ENCODE data around the gene MYH8. TPM values are rescaled to one million over a fixed set of nuclear protein-coding genes. Genes with fewer than 3 reads are reported as not detected.
A peak's percentile ranks its signal among the peaks of the same experiment; 100 is the strongest.

Gene MYH8
- total and polyA plus RNA-seq, 9 of the 15 experiments (the other 6 are each of a cell fraction or from before 2014, with no cell fraction given), result 0.01 to 0.05 (median 0.03) TPM; not detected in 6

- TF ChIP-seq, protein P1, sequence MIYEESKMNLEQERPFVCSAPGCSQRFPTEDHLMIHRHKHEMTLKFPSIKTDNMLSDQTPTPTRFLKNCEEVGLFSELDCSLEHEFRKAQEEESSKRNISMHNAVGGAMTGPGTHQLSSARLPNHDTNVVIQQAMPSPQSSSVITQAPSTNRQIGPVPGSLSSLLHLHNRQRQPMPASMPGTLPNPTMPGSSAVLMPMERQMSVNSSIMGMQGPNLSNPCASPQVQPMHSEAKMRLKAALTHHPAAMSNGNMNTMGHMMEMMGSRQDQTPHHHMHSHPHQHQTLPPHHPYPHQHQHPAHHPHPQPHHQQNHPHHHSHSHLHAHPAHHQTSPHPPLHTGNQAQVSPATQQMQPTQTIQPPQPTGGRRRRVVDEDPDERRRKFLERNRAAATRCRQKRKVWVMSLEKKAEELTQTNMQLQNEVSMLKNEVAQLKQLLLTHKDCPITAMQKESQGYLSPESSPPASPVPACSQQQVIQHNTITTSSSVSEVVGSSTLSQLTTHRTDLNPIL (CRISPR knock-in tag; IDR thresholded peaks at IDR 0.05), result no peak
Observed at GRCh38 chr17:10352893-10353292, 68.9 kb downstream of the MYH8 start (continued).

GRCh38 chr17:10349403-10349802 lies 72.3 kb downstream of the MYH8 start:
- Histone ChIP-seq H3K4me2 (ENCODE audit: insufficient read depth, low read length) (no peak overlapping the region), H3K4me3 (no peak overlapping the region), H3K36me3 (ENCODE audit: control insufficient read depth, insufficient read depth, low read length) (no peaks in the 10 kb centered on the region), H3K9me3 (replicated peaks; ENCODE audit: control insufficient read depth, insufficient read depth, low read depth, low read length) (no peaks in the 10 kb centered on the region), H3K27me3 (ENCODE audit: control insufficient read depth in 2 of 2, insufficient read depth in 2 of 2, low read length in 2 of 2) (no peaks in the 10 kb centered on the region), H4K20me1 (replicated peaks; ENCODE audit: control insufficient read depth, insufficient read depth, low read length) (no peaks in the 10 kb centered on the region), H3K9me1 (ENCODE audit: control insufficient read depth, insufficient read depth, low read length) (no peaks in the 10 kb centered on the region), H3K27ac (ENCODE audit: extremely low read depth, low read depth, low read length) (no peak overlapping the region), H2AFZ (ENCODE audit: low read depth, low read length) (no peak overlapping the region), H3K79me2 (ENCODE audit: control insufficient read depth, insufficient read depth, low read length) (no peaks in the 10 kb centered on the region), H3K4me1 (replicated peaks in 1 of 2; ENCODE audit: control insufficient read depth in 2 of 2, insufficient read depth in 2 of 2, low read length in 2 of 2) (no peaks in the 10 kb centered on the region), H3K9ac (ENCODE audit: insufficient read depth in 1 of 2, low read depth in 2 of 2, low read length in 2 of 2) (no peak overlapping the region)
- POLR2A ChIA-PET, result interaction anchor here (0.8 kb wide), 1 partner anchor 1288 kb away, joined by 3 read pairs; no protein-coding TSS in a partner anchor
- 36% methylated on average over 1 of the region's 1 CpG for WGBS (ENCODE audit: insufficient coverage, low coverage, missing lambda C conversion rate)
- no peak for TF ChIP-seq SMARCA5 (IDR thresholded peaks at IDR 0.05)
- TF ChIP-seq ZFP36 (IDR thresholded peaks at IDR 0.05; ENCODE audit: low read depth, low read length, partially characterized antibody), result peak; percentile 37
- no peak for TF ChIP-seq EWSR1 (IDR thresholded peaks at IDR 0.05; ENCODE audit: borderline replicate concordance, low read depth, partially characterized antibody)
- ATAC-seq, result no peak
- no peak for FAIRE-seq
- intact Hi-C loops (cut with micrococcal nuclease), result no loop called here
- in situ Hi-C loops (cut with MboI), result no loop called here
- CTCF ChIA-PET (ENCODE audit: low intra/inter-chr PET ratio), result no interaction called here
- no peak for DNase-seq (ENCODE audit: extremely low read depth in 1 of 4, low spot score in 3 of 4)
- BruUV-seq (replicated peaks), result no TSS peak

All from K562 (cell line).